Activated T-cell treated with anti-CD3 and anti-CD28 coated beads for 4 hours (primary cell): ENCODE results near the gene KLB.
"Not testable (repeated sequence)": the region's sequence is repeated elsewhere in the genome, so short reads cannot be mapped to it uniquely, and the experiment has no call there.

Source experiments
- DNase-seq: peaks from one replicate; pipeline ENCODE4 v3.0.0-alpha.2; 2020

KLB gene

DNA sequence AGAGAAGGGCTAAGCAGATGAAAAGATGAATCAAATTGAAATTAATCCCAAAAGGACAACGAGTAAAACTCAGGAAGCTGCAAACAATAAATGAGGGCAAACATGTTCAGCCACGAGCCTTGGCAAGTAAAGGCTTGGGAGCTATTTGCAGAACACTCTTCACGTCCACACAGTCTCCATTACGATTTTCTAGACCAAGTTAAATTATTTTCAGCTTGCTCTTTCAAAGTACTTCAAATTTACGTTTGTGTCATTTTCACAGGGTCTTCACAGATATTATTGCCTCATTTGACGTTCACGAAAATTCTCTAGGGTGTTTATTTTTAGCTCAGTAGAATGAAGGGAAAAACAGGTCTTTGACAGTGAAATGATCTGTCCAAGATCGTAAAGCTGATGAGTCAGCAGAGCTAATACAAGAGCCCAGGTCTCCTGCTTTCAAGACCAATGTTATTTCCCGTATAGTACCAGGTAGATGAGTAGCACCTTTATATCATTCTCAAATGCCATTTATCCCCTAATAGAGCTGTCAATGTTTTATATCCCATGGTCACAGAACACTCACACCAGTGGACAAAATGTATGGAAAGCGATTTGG is 20.9 kb downstream of the KLB start:
- DNase-seq: no peak

DNA sequence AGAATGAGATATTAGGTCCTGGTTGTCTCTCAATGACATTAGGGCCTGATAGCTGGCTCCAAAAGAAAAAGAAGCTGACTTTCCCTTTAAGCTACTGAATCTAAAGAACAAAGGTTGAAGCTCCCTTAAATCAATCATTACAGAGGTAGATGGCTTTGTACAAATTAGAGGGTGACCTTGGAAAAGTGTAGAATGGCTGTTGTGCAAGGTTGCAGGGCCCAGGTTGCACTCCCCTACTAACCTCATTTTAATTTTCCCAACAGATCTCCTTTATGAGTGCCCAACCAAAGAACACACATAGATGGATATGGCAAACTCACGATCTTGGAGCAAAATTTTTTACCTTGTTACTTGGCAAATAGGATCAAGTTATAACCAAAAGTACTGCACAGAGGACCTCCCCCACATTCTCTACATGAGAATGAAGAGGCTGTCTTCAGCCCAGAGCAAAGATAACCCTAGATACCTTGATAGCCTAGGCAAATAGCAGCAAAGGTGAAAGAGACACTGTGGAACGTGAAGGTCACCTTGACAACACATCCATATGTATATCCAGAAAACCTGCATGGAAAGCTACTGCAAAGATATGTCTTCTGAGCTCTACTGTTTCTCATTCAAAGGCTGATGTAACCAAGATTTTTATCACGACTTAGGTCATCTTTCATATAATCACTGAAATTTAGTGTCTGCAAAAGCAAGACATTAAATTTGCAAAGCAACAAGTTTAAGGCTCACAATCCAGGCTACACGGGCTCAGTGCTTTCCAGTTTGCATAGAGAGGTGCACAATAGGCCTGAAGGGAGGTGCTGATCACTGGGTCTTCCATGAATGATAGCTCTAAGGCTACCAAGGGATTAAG is 23.0 kb downstream of the KLB start:
- no peak for DNase-seq

GRCh38 chr4:39433878-39434492 is 27.3 kb downstream of the KLB start:
- DNase-seq: no peak

GRCh38 chr4:39435659-39436563 is 29.2 kb downstream of the KLB start:
- DNase-seq: no peak

- no peak for DNase-seq
These were observed 34.9 kb downstream of the KLB start for GRCh38 chr4:39441593-39441992.

GRCh38 chr4:39442998-39443397 is 36.3 kb downstream of the KLB start:
- DNase-seq: no peak

- no peak for DNase-seq
These were observed 39.7 kb downstream of the KLB start for GRCh38 chr4:39446483-39446841.

- no peak for DNase-seq
These were observed 40.3 kb downstream of the KLB start for GRCh38 chr4:39446842-39447573.

GRCh38 chr4:39450618-39451017 is 43.9 kb downstream of the KLB start:
- no peak for DNase-seq

- DNase-seq: no peak
These were observed 44.8 kb downstream of the KLB start for GRCh38 chr4:39451423-39452023.

- DNase-seq: no peak
These were observed 45.6 kb downstream of the KLB start for GRCh38 chr4:39452153-39452859.

- no peak for DNase-seq
These were observed 46.3 kb downstream of the KLB start for GRCh38 chr4:39452860-39453587.

GRCh38 chr4:39453738-39454137 is 47.0 kb downstream of the KLB start:
- DNase-seq: no peak

- DNase-seq: no peak
These were observed 48.8 kb downstream of the KLB start for GRCh38 chr4:39455486-39455885.

DNA sequence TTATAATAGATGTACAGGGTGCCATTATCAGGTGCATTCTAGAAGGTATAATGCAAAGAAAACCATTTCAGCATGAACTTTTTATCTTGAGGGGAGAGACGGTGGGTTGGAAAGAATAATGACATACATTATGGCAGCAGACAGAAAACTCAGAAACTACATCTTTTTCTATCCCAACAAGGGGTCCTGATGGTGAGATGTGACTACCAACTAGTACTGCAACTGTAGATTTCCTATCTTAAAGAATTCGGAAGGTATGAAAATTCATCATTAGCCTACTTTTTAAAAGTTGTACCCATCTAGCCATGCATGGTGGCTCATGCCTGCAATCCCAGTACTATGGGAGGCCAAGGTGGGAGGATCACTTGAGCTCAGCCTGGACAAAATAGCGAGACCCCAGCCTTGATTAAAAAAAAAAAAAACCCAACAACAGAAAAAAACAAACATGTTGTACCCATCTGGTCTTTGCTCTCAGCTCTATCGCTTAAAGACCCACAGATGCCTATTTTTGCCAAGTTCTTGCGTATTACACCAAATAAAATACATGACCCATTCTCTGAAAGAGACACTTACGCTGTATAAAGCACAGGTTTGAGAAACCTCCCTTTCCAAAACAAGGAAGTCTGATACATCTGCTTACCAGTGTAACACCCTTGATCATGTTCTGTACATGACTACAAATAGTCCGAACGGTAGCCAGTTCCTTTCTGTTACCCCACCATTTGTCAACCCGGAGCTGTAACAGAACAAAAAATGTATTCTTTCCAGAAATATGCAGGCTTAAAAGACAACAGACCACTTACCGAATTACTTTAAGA is 50.4 kb downstream of the KLB start:
- no peak for DNase-seq

- DNase-seq: not testable (repeated sequence)
These were observed 51.4 kb downstream of the KLB start for GRCh38 chr4:39458161-39458504.

DNA sequence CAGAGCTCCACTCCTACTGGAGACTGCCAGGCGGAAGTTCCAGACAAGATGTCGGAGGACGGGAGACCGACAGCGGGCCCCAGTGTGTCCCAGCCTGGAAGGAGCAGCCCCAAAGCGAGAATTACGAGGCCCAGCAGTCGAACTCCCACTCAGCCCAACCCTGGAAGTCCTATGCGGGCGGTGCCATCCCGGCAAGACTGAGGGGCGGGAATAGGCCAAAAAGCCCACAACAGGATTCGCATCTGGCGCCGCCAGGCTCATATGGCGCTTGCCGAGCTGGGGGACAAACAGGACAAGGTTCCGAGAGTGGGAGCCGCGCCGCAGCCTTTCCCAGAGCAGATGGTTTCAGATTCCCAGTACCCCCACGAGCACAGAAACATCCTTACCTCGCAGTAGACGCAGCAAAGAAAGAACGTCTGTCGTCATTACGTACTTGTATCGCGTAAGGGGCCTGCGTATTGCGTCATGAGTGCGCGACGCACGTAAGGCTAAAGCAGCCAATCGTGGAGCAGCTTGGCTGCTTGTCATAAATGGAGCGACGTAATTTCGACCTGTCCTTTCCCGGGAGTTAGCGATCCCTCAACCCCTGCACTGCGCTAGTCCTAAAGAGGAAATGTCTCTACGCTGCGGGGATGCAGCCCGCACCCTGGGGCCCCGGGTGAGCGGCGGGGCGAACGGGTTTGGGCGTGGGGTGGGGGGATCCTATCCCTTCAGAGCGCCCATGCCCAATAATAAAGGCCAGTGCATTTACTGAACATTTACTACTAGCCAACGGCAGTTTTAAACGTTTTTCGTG is 52.0 kb downstream of the KLB start, which contains the start of the genes LIAS and RPL9:
Gene LIAS, plus strand, starts transcription at position 552 of the 796 bp plus-strand sequence. Its CDS starts 62 bp downstream, at position 614.
Gene RPL9, minus strand, starts transcription at position 418 of the 796 bp plus-strand sequence. CDS start 483 bp downstream, outside the sequence.
- DNase-seq: peak; percentile 91

- DNase-seq: no peak
These were observed 58.3 kb downstream of the KLB start for GRCh38 chr4:39464886-39465501.
